Activated CD4-positive, alpha-beta T cell treated with anti-CD3 and anti-CD28 coated beads, Interleukin-2, Interleukin-4, amounts not matched to agents 100 ng/mL and 50 ng/mL, durations not matched to agents 16 hours and 8 hours (primary cell): ENCODE measurements around the gene GNG12.

ENCODE experiments used
- DNase-seq: peaks from one replicate; pipeline ENCODE4 v3.0.0-alpha.2; 2020; ENCODE audit warnings: low spot score

Gene GNG12

DNA sequence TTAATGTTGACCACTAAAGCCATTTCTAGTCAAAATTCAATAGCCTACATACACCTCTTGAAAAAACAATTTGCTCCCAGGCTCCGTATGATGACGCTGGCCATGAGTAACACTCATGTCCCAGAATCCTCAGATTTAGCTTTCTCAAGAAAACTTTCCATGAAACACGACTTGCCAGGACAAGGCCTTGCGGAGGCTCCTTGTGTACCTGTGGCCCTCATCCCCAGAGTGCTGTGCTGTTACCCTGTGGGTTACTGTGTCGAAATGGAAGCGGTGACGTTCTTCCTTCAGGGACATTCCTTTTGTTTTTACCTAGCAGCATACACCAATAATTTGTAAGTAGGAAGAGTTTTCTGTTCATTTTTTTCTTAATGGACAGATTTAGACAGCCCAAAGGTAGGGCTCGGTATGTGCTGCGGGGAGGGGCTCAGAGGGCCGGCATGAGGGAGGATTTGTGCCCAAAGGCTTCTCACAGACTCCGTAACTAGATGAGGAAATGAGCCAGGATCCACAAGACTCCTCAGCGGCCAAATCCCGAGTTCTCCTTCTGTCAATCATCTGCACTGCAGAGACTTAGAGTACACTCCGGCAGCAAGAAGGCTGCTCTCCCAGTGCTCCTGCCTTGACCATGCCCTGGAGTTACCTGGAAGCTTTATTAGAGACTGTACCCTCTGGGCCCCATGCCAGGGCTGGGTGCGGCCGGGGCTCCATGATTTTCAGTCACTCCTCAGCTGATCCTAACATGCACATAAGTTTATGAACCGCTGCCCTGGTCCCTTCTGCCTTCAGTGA lies 17.8 kb downstream of the GNG12 start:
- DNase-seq, result no peak

DNA sequence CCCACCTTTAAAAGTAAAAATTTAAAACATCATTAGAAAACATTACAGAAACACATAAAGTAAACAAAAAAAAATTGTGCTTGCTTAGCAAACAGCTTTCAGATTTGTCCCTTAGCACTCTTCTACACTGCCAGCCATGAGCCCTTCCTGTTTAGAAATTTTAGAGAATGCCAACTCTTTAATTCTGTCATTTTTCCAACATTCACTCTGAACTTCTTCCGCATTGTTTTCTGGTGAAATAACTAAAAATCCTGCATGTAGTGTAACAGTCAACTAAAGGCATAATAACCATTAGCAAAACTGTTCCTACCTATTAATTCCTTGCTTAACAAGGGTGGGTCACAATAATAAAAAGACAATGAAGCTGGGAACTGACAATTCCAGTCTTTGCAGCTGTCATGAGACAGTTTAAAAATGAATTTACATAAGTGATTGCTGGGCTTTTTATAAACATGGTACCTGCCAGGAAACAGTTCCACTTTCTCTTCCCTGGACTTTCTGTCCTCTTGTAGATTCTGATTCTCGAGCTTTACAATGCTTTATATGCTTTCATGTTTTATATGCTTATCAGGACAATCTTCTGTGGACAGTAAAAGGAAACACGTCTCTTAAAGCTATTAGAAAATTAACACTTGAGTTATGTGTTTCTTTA lies 19.0 kb downstream of the GNG12 start:
- DNase-seq, result no peak

GRCh38 chr1:67812226-67812625 lies 21.0 kb downstream of the GNG12 start:
- DNase-seq, result no peak

DNA sequence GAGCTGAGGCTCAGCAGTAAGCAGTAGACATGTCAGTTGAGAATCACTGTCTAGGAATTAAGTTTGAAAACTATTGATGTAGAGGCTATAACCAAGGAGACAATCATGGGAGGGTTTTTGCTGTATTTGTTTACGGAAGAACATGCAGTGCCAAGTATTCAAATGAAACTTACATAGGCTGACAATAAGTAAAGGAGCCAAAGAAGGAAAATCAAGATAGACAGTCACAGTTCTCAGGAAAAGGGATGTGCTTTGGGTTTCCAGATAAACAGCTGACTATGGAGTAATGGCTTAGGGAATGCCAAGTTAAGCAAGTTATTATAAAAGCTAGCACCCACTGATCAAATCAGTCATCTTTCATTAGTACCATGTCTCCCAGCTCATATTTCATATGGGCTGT lies 21.5 kb downstream of the GNG12 start:
- no peak for DNase-seq

DNA sequence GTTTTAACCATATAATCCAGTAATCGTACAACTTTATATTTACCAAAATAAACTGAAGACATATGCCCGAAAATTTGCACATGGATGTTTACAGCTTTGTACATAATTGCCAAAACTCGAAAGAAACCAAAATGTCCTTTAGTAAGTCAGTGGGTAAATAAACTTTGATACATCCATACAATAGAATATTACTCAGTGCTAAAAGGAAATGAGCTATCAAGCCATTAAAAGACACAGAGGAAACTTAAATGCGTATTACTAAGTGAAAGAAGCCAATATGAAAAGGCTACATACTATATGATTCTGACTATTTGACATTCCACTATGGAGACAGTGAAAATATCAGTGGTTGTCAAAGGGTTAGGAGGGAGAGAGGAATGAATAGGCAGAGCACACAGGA lies 23.4 kb downstream of the GNG12 start:
- no peak for DNase-seq

GRCh38 chr1:67807282-67807681 lies 26.0 kb downstream of the GNG12 start:
- no peak for DNase-seq

- no peak for DNase-seq
Observed at GRCh38 chr1:67804710-67805109, 28.6 kb downstream of the GNG12 start.

- DNase-seq, result no peak
Observed at GRCh38 chr1:67803380-67804279, 29.6 kb downstream of the GNG12 start.

DNA sequence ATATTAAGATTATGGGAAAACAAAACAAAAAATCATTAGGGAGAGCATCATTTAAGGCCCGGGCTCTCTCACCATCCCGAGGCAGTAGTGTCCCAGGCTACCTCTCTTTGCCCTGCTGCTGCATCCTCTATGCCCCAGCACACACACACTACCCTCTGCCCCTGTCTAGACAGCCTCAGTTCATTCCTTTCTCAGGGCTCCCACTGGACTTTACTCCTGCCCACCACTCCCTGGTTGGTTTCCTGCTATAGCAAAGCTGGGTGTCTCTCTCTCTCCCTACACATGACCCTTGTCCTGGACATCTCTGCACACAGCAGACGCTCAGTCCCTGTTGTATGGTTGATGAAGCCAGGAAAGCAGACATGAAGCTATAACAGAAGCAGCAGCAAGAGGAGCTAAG lies 30.7 kb downstream of the GNG12 start:
- no peak for DNase-seq

- no peak for DNase-seq
Observed at GRCh38 chr1:67801903-67802302, 31.4 kb downstream of the GNG12 start.

- no peak for DNase-seq
Observed at GRCh38 chr1:67795179-67795912, 37.9 kb downstream of the GNG12 start.

DNA sequence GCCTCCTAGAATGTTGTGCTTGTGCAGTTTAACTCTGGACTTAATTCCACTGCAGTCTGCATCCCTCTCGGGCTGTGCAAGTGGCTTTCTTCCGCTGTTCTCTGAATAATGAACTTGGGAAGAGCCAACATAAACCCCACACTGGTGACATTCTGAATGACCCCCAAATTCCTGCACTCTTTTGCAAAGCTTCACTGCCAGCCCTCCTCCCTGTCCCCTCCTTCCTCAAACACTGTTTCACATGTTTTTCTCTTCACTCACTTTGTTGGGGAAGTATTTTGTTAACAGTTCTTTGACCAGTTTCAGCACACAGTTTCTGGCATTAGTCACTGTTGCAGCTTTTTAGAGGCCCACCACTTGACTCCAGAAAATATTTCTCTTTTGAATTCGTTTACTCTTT lies 39.7 kb downstream of the GNG12 start:
- DNase-seq, result no peak

DNA sequence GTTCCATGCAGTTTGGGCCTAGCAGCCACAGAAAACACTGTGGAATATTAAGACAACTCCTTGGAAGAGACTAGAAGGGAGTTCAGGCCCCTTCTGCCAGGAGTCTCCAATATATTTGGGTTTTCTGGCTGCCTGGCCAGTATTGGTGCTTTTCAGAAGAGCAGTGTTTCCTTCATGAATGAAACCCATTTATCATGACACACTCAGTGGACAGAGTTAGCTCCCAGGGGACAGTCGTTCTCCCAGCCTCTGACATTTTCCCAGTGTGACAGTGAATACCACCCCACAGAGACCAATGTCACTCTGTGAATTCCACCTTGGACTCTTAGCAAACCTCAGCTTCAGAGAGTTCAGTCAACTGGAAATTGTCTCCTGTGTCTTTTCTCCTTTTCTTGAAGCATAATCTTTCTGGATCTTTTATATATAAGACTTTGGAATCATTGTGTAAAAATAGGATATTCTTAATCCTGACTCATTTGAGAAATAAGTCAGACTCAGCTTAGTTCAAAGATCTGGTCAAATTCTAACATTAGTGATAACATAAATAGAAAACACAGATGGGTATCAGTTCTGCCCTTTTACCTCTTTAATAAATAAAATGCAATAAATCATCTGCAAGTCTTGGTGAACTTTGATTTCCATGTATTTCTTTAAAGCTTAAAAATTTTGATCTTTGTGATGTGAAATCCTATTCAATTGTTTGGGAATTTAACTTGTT lies 40.4 kb downstream of the GNG12 start:
- DNase-seq, result no peak

DNA sequence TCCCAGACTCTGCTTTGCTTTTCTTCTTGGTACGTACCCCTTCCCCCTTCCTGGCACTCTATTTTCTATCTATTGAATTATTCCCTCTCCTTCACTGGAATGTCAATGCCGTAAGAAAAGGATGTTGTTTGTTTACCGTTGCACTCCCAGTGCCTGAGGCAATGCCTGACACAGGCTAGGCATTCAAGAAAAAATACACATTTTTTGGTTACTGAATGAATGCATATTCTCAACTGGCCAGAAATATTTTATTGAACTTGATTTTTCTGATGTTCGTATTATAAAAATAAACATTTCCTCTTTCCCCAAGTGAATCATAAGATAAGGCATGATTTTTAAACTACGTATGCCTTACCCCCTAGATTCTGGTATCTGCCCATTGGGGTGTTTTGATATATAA lies 41.2 kb downstream of the GNG12 start:
- no peak for DNase-seq

DNA sequence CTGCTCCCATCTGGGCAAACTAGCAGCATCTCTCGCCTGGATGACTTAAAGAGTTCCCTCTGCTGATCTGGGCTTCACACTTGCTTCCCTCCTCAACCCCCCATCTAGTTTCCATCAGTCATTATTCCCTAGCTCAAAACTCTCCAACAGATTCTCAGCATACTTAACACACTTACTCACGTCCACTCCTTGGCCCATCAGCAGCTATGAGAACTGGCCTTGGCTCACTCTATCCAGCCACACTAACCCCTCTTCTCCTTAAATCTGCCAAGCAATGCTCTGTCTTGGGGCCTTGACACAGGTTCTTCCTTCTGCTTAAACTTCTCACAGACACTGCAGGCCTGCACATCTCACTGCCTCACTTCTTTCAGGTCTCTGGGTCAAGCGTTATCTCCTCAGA lies 41.6 kb downstream of the GNG12 start:
- DNase-seq, result no peak

DNA sequence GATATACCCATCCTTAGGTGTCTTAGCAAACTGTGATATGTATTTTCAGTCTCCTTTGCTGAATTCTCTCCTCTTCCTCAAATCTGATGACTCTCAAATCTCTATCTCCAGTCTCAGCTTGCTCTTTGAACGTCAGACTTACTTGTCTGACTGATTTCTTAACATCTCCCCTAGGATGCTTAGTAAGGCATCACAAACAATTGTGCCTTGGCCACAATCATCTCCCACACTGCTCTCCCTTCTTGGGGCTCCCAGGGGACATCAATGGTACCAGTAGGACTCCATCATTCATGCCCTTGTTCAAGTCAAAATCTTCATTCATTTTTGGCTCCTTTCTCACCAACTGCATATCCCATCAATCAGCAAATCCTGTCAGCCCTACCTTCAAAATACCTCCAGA lies 42.0 kb downstream of the GNG12 start:
- DNase-seq, result no peak

DNA sequence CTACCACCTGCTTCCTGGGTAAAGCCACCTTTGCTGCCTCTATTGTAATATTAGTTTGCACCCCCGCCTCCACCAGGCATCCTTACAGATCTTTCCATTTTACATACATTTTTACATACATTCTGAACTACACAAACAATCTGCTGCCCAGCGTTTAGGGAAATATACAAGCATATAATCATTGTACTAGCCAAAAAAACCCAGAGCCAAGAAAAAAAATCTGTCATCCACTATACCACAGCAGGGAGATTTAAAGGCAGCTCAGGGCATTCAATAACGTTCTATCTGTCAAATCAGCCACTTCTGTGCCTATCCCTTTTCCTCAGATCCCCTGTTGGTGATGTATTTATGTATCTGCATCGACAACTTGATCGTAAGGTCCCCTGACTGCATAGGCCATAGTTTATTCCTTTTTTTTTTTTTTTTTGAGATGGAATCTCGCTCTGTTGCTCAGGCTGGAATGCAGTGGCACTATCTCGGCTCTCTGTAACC lies 43.0 kb downstream of the GNG12 start:
- no peak for DNase-seq

GRCh38 chr1:67789551-67789950 lies 43.7 kb downstream of the GNG12 start:
- DNase-seq, result no peak

DNA sequence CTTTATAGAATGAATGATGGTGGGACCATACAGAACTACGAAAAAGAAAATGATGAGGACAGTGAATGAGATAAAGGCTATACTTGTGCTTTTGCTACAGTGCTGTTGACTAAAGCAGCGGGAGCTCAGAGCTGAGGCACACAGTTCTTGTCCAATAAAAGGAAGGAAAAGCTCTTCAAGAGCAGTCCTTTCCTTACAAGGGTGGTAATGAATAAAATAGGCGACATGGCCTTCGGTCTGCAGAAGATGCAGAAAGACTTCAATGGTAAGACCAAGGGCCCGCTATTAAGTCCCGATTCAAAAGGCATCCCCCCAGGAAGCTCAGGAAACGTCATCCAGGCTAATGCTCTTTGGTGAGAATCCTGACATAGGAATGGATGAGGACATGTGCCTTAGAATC lies 44.4 kb downstream of the GNG12 start:
- no peak for DNase-seq

DNA sequence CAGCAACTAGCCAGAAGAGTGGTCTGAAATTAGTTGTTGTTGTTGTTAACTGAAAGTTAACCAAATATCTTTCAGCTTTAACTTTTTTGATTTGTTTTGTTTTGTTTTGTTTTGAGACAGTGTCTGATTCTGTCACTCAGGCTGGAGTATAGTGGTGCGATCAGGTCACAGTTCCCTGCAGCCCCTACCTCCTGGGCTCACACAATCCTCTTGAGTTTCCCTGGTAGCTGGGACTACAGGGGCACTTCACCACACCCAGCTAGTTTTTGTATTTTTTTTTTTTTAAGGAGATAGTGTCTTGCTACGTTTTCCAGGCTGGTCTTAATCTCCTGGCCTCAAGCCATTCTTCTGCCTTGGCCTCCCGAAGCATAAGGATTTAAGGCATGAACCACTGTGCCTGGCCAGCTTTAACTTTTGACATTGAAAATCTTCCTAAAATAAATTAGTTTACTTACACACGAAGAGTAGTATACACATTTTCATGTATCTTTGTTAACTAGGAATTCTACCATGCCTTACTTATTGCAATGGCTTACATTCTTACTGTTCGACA lies 45.0 kb downstream of the GNG12 start:
- DNase-seq, result no peak

GRCh38 chr1:67787746-67788145 lies 45.5 kb downstream of the GNG12 start:
- no peak for DNase-seq
